WTC11 (cell line): ENCODE results near the gene SRRM3. TPM values are rescaled to one million over a fixed set of nuclear protein-coding genes. Genes with fewer than 3 reads are reported as not detected.

Experiments used
- ATAC-seq: fragments of 200-7000 bp; cut with Tn5 transposase; 2 replicates; pipeline ENCODE4 v1.10.0; 2021; ENCODE audit warnings: mild to moderate bottlenecking, moderate library complexity
- CTCF ChIA-PET: fragments of 300-600 bp; sonication (Branson Sonifier 250); formaldehyde crosslinking; loops from one replicate; lab custom pipeline; 2021; ENCODE audit warnings: antibody characterized with exemption; lab: Charles Lee
- POLR2A ChIA-PET: fragments of 350-600 bp; sonication (Branson Sonifier 250); formaldehyde crosslinking; loops from one replicate; lab custom pipeline; 2021; ENCODE audit warnings: antibody characterized with exemption; lab: Charles Lee
- DNase-seq: peaks from one replicate; pipeline ENCODE4 v3.0.0; 2021; ENCODE audit warnings: low spot score
- H3K27ac Mint-ChIP-seq: 2 replicates; pipeline ENCODE4 v1.8.0; 2021; ENCODE audit warnings: mixed read lengths
- H3K27me3 Mint-ChIP-seq: 2 replicates; pipeline ENCODE4 v1.8.0; 2021; ENCODE audit warnings: low read depth, mild to moderate bottlenecking, moderate library complexity, mixed read lengths
- H3K36me3 Mint-ChIP-seq: 2 replicates; pipeline ENCODE4 v1.8.0; 2021; ENCODE audit warnings: mixed read lengths
- H3K4me1 Mint-ChIP-seq: 2 replicates; pipeline ENCODE4 v1.8.0; 2022; ENCODE audit warnings: mixed read lengths
- H3K4me3 Mint-ChIP-seq: 2 replicates; pipeline ENCODE4 v1.8.0; 2021; ENCODE audit warnings: mild to moderate bottlenecking, moderate library complexity, mixed read lengths
- H3K9me3 Mint-ChIP-seq: 2 replicates; pipeline ENCODE4 v1.8.0; 2021; ENCODE audit warnings: mixed read lengths
- GABPB1 ChIP-seq: sonication (generic); formaldehyde crosslinking; IDR thresholded peaks from 2 replicates; pipeline ENCODE4 v1.8.1; 2023; ENCODE audit warnings: mild to moderate bottlenecking, missing genetic modification reagents
- GTF2I ChIP-seq: fragments of 250-450 bp; sonication (Bioruptor Pico); conservative IDR thresholded peaks from 2 replicates; pipeline ENCODE4 v1.4.0; 2021; ENCODE audit warnings: mild to moderate bottlenecking
- MXD4 ChIP-seq: fragments of 250-450 bp; sonication (Bioruptor Pico); IDR thresholded peaks from 2 replicates; pipeline ENCODE4 v1.8.0; 2021; ENCODE audit warnings: mild to moderate bottlenecking, moderate library complexity, borderline replicate concordance
- NFYB ChIP-seq: sonication (generic); formaldehyde crosslinking; conservative IDR thresholded peaks from 2 replicates; pipeline ENCODE4 v1.8.0; 2022; ENCODE audit warnings: low read depth, missing genetic modification reagents
- NR2C2 ChIP-seq: sonication (generic); formaldehyde crosslinking; IDR thresholded peaks from 2 replicates; pipeline ENCODE4 v1.8.0; 2022; ENCODE audit warnings: mild to moderate bottlenecking, missing genetic modification reagents
- NR3C1 ChIP-seq: sonication (generic); formaldehyde crosslinking; conservative IDR thresholded peaks from 2 replicates; pipeline ENCODE4 v1.8.1; 2023; ENCODE audit warnings: low read depth, mild to moderate bottlenecking, missing genetic modification reagents
- OVOL2 ChIP-seq: fragments of 250-450 bp; sonication (Bioruptor Pico); IDR thresholded peaks from 2 replicates; pipeline ENCODE4 v1.9.0; 2021; ENCODE audit warnings: mild to moderate bottlenecking, borderline replicate concordance
- PREB ChIP-seq: sonication (generic); formaldehyde crosslinking; IDR thresholded peaks from 2 replicates; pipeline ENCODE4 v1.8.1; 2022; ENCODE audit warnings: mild to moderate bottlenecking, missing genetic modification reagents, moderate library complexity, borderline replicate concordance
- SOX15 ChIP-seq: fragments of 250-450 bp; sonication (Bioruptor Pico); IDR thresholded peaks from 2 replicates; pipeline ENCODE4 v1.9.0; 2021; ENCODE audit warnings: mild to moderate bottlenecking
- TEAD4 ChIP-seq: sonication (generic); formaldehyde crosslinking; IDR thresholded peaks from 2 replicates; pipeline ENCODE4 v1.8.0; 2022; ENCODE audit warnings: mild to moderate bottlenecking, missing genetic modification reagents
- ZNF138 ChIP-seq: sonication (generic); formaldehyde crosslinking; conservative IDR thresholded peaks from 2 replicates; pipeline ENCODE4 v1.8.1; 2022; ENCODE audit warnings: mild to moderate bottlenecking, moderate library complexity, missing genetic modification reagents
- ZNF263 ChIP-seq: sonication (generic); formaldehyde crosslinking; IDR thresholded peaks from 2 replicates; pipeline ENCODE4 v1.8.1; 2022; ENCODE audit warnings: low read depth, mild to moderate bottlenecking, moderate library complexity, missing genetic modification reagents
- ZNF423 ChIP-seq: fragments of 250-450 bp; sonication (Bioruptor Pico); IDR thresholded peaks from 2 replicates; pipeline ENCODE4 v2.1.2; 2022; ENCODE audit warnings: mild to moderate bottlenecking, moderate library complexity
- total RNA-seq: library from RNA; stranded (reverse); gene quantifications from 3 replicates; pipeline ENCODE4 v1.2.3, GENCODE V29; 2021
- TF ChIP-seq, protein P1 (sequence below): sonication (generic); formaldehyde crosslinking; IDR thresholded peaks from 2 replicates; pipeline ENCODE4 v1.8.0; 2022; ENCODE audit warnings: mild to moderate bottlenecking, missing genetic modification reagents
- TF ChIP-seq, protein P2 (sequence below): sonication (generic); formaldehyde crosslinking; conservative IDR thresholded peaks from 2 replicates; pipeline ENCODE4 v1.8.1; 2023; ENCODE audit warnings: mild to moderate bottlenecking, low read depth, missing genetic modification reagents, moderate library complexity
- TF ChIP-seq, protein P3 (sequence below): fragments of 250-450 bp; sonication (Bioruptor Pico); IDR thresholded peaks from 2 replicates; pipeline ENCODE4 v1.8.0; 2021; ENCODE audit warnings: mild to moderate bottlenecking
- TF ChIP-seq, protein P4 (sequence below): sonication (generic); formaldehyde crosslinking; IDR thresholded peaks from 2 replicates; pipeline ENCODE4 v1.8.1; 2023; ENCODE audit warnings: mild to moderate bottlenecking, missing genetic modification reagents
- TF ChIP-seq, protein P5 (sequence below): sonication (generic); formaldehyde crosslinking; IDR thresholded peaks from 2 replicates; pipeline ENCODE4 v1.8.1; 2022; ENCODE audit warnings: mild to moderate bottlenecking, moderate library complexity, missing genetic modification reagents

Gene SRRM3
- total RNA-seq, 1 experiment from 2014 or later = 17.7 TPM

DNA sequence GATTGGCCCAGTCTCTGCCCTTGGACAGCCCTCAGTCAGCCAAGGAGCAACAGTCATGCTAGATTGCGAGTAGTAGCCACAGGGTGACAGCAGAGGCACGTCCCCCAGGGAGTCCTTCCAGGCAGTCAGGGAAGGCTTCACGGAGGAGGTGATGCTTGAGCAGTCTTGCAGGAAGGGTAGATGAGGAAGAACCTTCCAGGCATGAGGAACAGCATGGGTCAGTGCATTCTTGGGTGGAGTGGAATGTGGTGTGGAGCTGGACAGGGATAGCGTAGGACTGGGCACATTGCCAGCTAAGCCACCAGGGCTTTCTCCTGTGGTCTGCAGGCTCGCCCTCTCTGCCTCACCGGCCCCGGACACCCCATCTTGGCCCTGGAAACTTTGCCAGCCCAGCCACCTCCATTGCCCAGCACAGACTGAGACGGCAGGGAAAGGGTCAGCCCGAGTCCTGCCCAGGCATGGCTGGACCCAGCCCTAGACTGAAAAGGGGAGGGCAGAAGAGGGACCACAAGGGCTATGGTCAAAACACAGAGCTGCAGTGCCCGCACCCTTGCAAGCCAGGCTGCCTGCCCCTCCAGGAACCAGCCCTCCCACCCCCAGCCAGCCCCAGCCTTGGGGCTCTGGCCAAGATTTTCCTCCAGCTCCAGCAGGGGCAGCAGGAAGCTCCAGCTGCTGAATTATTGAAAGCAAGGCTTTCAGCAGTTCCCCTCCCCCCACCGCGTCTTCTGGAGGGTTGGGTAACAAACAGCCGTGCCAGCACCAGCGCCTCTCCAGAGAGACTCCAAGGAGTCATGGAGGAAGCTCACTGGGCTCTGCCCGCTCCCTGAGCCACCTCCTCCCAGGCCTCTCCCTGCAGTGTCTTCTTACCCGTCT is 18.7 kb downstream of the SRRM3 start (continued):
- TF ChIP-seq MXD4 (CRISPR knock-in tag) (no peak), SOX15 (no peak), ZNF423 (CRISPR knock-in tag) (no peak), NR3C1 (CRISPR knock-in tag) (no peak), GTF2I (CRISPR knock-in tag) (no peak), ZNF263 (no peak), OVOL2 (no peak), TEAD4 (CRISPR knock-in tag) (no peak), ZNF138 (CRISPR knock-in tag) (no peak), NFYB (CRISPR knock-in tag) (no peak)
- TF ChIP-seq, protein P1, sequence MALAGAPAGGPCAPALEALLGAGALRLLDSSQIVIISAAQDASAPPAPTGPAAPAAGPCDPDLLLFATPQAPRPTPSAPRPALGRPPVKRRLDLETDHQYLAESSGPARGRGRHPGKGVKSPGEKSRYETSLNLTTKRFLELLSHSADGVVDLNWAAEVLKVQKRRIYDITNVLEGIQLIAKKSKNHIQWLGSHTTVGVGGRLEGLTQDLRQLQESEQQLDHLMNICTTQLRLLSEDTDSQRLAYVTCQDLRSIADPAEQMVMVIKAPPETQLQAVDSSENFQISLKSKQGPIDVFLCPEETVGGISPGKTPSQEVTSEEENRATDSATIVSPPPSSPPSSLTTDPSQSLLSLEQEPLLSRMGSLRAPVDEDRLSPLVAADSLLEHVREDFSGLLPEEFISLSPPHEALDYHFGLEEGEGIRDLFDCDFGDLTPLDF (CRISPR knock-in tag) = no peak

DNA sequence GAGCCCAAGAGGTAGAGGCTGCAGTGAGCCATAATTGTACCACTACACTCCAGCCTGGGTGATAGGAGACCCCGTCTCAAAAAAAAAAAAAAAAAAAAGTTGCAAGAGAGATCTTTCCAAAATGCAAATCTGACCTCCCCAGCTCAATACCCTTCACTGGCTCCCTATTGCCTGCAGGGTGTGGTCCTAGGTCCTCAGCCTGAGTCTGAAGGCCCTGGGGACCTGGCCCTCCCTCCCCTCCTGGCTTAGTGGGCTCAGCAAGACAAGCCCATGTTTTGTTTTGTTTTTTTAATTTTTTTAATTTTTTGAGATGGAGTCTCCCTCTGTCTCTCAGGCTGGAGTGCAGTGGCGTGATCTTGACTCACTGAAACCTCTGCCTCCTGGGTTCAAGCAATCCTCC is 20.6 kb downstream of the SRRM3 start:
- Mint-ChIP-seq H3K9me3 (no peaks in the 10 kb centered on the region), H3K4me1 (peaks cover 69% of the 10 kb centered on the region), H3K4me3 (no peak overlapping the region), H3K27ac (no peak overlapping the region), H3K36me3 (no peaks in the 10 kb centered on the region), H3K27me3 (no peaks in the 10 kb centered on the region; the same call in 1 of the 2 replicates)
- ChIA-PET POLR2A (no interaction called here), CTCF (interaction anchor here (0.7 to 3.3 kb wide), 4 partner anchors 11 to 201 kb away, joined by 3 to 20 read pairs (median 9); no protein-coding TSS in a partner anchor)
- DNase-seq (no peak), ATAC-seq (no peak)
- TF ChIP-seq, protein P2, sequence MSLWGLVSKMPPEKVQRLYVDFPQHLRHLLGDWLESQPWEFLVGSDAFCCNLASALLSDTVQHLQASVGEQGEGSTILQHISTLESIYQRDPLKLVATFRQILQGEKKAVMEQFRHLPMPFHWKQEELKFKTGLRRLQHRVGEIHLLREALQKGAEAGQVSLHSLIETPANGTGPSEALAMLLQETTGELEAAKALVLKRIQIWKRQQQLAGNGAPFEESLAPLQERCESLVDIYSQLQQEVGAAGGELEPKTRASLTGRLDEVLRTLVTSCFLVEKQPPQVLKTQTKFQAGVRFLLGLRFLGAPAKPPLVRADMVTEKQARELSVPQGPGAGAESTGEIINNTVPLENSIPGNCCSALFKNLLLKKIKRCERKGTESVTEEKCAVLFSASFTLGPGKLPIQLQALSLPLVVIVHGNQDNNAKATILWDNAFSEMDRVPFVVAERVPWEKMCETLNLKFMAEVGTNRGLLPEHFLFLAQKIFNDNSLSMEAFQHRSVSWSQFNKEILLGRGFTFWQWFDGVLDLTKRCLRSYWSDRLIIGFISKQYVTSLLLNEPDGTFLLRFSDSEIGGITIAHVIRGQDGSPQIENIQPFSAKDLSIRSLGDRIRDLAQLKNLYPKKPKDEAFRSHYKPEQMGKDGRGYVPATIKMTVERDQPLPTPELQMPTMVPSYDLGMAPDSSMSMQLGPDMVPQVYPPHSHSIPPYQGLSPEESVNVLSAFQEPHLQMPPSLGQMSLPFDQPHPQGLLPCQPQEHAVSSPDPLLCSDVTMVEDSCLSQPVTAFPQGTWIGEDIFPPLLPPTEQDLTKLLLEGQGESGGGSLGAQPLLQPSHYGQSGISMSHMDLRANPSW = no peak
- TF ChIP-seq OVOL2 (no peak), PREB (CRISPR knock-in tag) (no peak), NR2C2 (no peak), GABPB1 (no peak)
- TF ChIP-seq, protein P3, sequence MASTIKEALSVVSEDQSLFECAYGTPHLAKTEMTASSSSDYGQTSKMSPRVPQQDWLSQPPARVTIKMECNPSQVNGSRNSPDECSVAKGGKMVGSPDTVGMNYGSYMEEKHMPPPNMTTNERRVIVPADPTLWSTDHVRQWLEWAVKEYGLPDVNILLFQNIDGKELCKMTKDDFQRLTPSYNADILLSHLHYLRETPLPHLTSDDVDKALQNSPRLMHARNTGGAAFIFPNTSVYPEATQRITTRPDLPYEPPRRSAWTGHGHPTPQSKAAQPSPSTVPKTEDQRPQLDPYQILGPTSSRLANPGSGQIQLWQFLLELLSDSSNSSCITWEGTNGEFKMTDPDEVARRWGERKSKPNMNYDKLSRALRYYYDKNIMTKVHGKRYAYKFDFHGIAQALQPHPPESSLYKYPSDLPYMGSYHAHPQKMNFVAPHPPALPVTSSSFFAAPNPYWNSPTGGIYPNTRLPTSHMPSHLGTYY = no peak
- TF ChIP-seq, protein P4, sequence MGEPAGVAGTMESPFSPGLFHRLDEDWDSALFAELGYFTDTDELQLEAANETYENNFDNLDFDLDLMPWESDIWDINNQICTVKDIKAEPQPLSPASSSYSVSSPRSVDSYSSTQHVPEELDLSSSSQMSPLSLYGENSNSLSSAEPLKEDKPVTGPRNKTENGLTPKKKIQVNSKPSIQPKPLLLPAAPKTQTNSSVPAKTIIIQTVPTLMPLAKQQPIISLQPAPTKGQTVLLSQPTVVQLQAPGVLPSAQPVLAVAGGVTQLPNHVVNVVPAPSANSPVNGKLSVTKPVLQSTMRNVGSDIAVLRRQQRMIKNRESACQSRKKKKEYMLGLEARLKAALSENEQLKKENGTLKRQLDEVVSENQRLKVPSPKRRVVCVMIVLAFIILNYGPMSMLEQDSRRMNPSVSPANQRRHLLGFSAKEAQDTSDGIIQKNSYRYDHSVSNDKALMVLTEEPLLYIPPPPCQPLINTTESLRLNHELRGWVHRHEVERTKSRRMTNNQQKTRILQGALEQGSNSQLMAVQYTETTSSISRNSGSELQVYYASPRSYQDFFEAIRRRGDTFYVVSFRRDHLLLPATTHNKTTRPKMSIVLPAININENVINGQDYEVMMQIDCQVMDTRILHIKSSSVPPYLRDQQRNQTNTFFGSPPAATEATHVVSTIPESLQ = no peak
- TF ChIP-seq, protein P5, sequence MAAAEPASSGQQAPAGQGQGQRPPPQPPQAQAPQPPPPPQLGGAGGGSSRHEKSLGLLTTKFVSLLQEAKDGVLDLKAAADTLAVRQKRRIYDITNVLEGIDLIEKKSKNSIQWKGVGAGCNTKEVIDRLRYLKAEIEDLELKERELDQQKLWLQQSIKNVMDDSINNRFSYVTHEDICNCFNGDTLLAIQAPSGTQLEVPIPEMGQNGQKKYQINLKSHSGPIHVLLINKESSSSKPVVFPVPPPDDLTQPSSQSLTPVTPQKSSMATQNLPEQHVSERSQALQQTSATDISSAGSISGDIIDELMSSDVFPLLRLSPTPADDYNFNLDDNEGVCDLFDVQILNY (CRISPR knock-in tag) = no peak
